GM18858 (cell line): ENCODE measurements around the gene RNF25.

Source experiments
- ATAC-seq: cut with Tn5 transposase; IDR thresholded peaks from one replicate; pipeline ENCODE4 v1.9.1; 2021; ENCODE audit not compliant: unreplicated experiment

The RNF25 gene

DNA sequence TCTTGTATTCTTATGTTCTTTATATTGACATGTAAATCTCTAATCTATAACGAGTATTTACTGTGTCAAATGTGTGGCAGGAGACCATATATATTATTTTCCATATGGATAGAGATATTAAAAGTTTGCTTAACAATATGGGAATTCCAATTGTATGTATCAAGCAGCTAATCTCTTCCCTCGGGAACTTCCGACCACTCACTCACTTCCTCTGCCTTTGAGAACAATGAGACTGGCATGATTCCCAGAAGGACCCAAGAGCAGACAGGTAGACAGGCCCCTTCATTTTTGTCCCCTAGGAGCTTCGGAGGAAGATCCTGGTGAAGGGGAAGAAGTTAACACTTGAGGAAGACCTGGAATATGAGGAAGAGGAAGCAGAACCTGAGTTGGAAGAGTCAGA lies 40.0 kb downstream of the RNF25 start:
- no peak for ATAC-seq

DNA sequence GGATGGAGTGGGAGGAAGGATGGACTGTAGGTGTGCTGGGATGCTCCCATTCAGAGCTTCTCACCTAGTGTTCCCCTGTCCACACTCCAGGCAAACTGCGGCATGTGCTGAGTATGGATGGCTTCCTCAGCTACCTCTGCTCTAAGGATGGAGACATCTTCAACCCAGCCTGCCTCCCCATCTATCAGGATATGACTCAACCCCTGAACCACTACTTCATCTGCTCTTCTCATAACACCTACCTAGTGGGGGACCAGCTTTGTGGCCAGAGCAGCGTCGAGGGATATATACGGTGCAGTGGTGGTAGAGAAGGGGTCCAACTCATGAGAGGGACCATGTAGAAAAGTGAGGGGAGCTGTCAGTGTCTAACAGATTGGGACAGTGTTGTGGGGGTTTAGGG lies 43.9 kb downstream of the RNF25 start:
- ATAC-seq, result no peak

DNA sequence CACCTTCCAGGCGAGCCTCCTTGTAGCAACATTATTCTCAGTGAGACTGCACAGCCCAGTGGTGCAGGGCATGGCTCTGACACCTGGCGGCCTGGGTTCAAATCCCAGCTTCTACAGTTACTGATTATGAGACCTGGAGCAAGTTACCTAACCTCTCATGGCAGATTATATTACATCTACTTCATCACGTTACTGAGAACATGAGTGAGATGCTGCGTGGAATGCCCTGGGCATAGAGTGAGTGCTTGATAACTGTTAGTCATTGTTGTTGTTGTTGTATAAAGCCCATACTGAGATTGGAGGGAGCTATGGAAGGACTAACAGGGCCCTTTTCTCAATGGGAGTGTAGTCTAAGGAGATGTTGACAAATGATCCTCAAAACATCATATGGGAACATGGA lies 45.4 kb downstream of the RNF25 start:
- no peak for ATAC-seq

DNA sequence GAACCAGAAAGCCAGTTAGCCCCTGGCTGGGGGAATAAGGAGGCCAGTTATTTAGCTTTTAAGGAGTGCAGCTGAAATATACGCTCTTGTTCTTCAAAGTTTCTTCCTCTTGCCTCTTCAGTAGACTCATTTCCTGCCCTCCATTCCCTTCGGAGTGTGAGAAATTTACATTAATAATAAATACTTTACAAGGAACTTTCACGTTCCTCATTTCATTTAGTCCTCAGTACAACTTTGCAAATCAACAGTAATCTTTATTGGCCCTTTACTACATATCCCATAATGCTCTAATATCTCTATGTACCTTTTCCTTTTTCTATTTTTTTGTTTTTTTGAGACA lies 48.5 kb downstream of the RNF25 start:
- no peak for ATAC-seq

DNA sequence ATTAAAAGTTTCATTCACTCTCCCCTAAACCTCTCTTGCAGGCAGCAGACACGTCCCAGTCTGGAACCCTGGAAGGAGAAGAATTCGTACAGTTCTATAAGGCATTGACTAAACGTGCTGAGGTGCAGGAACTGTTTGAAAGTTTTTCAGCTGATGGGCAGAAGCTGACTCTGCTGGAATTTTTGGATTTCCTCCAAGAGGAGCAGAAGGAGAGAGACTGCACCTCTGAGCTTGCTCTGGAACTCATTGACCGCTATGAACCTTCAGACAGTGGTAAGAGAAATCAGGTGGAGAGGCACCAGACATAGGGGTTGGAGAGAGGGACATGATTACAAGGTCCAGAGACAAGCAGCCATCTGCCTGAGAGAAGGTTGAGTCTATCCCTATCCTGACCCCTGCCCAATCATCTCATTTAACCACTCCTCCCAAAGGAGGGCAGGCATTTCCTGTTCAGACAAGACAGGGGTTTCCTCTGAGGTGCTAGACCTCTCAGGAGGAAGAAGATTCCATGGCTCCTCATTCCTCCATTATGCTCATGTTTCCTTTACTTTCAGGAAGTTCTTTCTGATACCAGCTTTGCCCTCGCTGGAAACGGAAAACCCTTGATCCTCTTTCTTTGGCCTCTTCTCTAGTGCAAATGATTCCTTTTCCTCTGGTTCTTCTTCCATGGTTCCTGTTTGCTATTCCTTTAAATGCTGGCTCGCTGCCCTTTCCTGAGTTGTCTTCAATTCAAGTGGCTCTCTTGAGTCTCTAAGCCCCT lies 49.0 kb downstream of the RNF25 start:
- ATAC-seq, result no peak

- ATAC-seq, result no peak
Measured at GRCh38 chr2:218621007-218621406, 50.8 kb downstream of the RNF25 start.

GRCh38 chr2:218618102-218618860 lies 53.5 kb downstream of the RNF25 start:
- ATAC-seq, result no peak

GRCh38 chr2:218615868-218616315 lies 55.9 kb downstream of the RNF25 start:
- ATAC-seq, result no peak
